DND-41 (cell line): ENCODE measurements around the gene EYS.

Experiments
- ATAC-seq: fragments of 200-7000 bp; cut with Tn5 transposase; 3 replicates; pipeline ENCODE4 v1.9.1; 2021; ENCODE audit warnings: low read depth; ENCODE audit not compliant: insufficient read depth
- DNase-seq: peaks from one replicate; pipeline ENCODE4 v3.0.0-alpha.2; 2020
- H2AFZ ChIP-seq: 2 replicates; pipeline ENCODE4 v1.6.0; 2012; ENCODE audit warnings: low read depth, low read length
- H3K27ac ChIP-seq: 2 replicates; pipeline ENCODE4 v1.5.1; 2012; ENCODE audit warnings: low read length, inconsistent platforms
- H3K27me3 ChIP-seq: fragments of 200-600 bp; sonication (generic); 2 replicates; pipeline ENCODE4 v1.6.0; 2012; ENCODE audit warnings: low read length, mild to moderate bottlenecking, inconsistent platforms; ENCODE audit not compliant: insufficient read depth, poor library complexity
- H3K36me3 ChIP-seq: 2 replicates; pipeline ENCODE4 v1.5.1; 2012; ENCODE audit warnings: low read length, inconsistent platforms; ENCODE audit not compliant: insufficient read depth
- H3K4me1 ChIP-seq: 2 replicates; pipeline ENCODE4 v1.5.1; 2012; ENCODE audit warnings: mild to moderate bottlenecking, low read length; ENCODE audit not compliant: insufficient read depth
- H3K4me2 ChIP-seq: 2 replicates; pipeline ENCODE4 v1.6.0; 2012; ENCODE audit warnings: mild to moderate bottlenecking, moderate library complexity, low read length, inconsistent platforms; ENCODE audit not compliant: insufficient read depth
- H3K4me3 ChIP-seq, 2 experiments: fragments of 200-600 bp in 1 of 2; shearing (Covaris generic) in 1 of 2; 2 replicates each; pipeline ENCODE4 v1.5.1; 2012 to 2016; ENCODE audit warnings: inconsistent platforms in 2 of 2, low read length in 2 of 2, mild to moderate bottlenecking in 2 of 2, low read depth in 1 of 2, moderate library complexity in 1 of 2
- H3K79me2 ChIP-seq: 2 replicates; pipeline ENCODE4 v1.6.0; 2012; ENCODE audit warnings: low read length, inconsistent platforms; ENCODE audit not compliant: insufficient read depth
- H3K9ac ChIP-seq: 2 replicates; pipeline ENCODE4 v1.6.0; 2012; ENCODE audit warnings: low read depth, mild to moderate bottlenecking, inconsistent platforms, low read length, moderate library complexity
- H3K9me3 ChIP-seq: 2 replicates; pipeline ENCODE4 v1.5.1; 2012; ENCODE audit warnings: low read length, moderate library complexity, mild to moderate bottlenecking, inconsistent platforms; ENCODE audit not compliant: insufficient read depth, severe bottlenecking
- H4K20me1 ChIP-seq: 2 replicates; pipeline ENCODE4 v1.6.0; 2012; ENCODE audit warnings: low read length; ENCODE audit not compliant: insufficient read depth
- CTCF ChIP-seq: IDR thresholded peaks from 2 replicates; pipeline ENCODE4 v1.5.1; 2012; ENCODE audit warnings: borderline replicate concordance, low read length, moderate library complexity, mild to moderate bottlenecking; ENCODE audit not compliant: poor library complexity, severe bottlenecking; ENCODE audit errors: extremely low read depth
- EZH2 ChIP-seq: IDR thresholded peaks from 3 replicates; pipeline ENCODE4 v1.6.1; 2012; ENCODE audit warnings: borderline replicate concordance, low read depth, mild to moderate bottlenecking, moderate library complexity, low read length, inconsistent platforms; ENCODE audit not compliant: severe bottlenecking

EYS gene

GRCh38 chr6:64930681-64931080 is 776.3 kb downstream of the EYS start:
- no peaks in the 10 kb centered on the region for H4K20me1 ChIP-seq
- H3K4me3 ChIP-seq = no peak overlapping the region
- H2AFZ ChIP-seq = no peak overlapping the region
- DNase-seq (no peak), ATAC-seq (no peak)
- H3K4me2 ChIP-seq = no peak overlapping the region
- H3K9me3 ChIP-seq = no peaks in the 10 kb centered on the region
- no peaks in the 10 kb centered on the region for H3K27me3 ChIP-seq
- no peak overlapping the region for H3K27ac ChIP-seq
- H3K79me2 ChIP-seq = no peaks in the 10 kb centered on the region
- H3K9ac ChIP-seq = no peak overlapping the region
- TF ChIP-seq EZH2 = no peak
- no peak for TF ChIP-seq CTCF
- H3K36me3 ChIP-seq = no peaks in the 10 kb centered on the region
- H3K4me1 ChIP-seq = no peaks in the 10 kb centered on the region

GRCh38 chr6:64926051-64926450 is 781.0 kb downstream of the EYS start:
- H3K27me3 ChIP-seq = no peaks in the 10 kb centered on the region
- no peak overlapping the region for H3K4me2 ChIP-seq
- H3K9ac ChIP-seq = no peak overlapping the region
- no peak overlapping the region for H3K27ac ChIP-seq
- H3K9me3 ChIP-seq = peaks cover 3% of the 10 kb centered on the region
- H3K79me2 ChIP-seq = no peaks in the 10 kb centered on the region
- H3K36me3 ChIP-seq = no peaks in the 10 kb centered on the region
- no peak for ATAC-seq
- H3K4me1 ChIP-seq = no peaks in the 10 kb centered on the region
- no peaks in the 10 kb centered on the region for H4K20me1 ChIP-seq
- no peak overlapping the region for H2AFZ ChIP-seq
- no peak for DNase-seq
- TF ChIP-seq EZH2 = no peak
- no peak for TF ChIP-seq CTCF
- no peak overlapping the region for H3K4me3 ChIP-seq

DNA sequence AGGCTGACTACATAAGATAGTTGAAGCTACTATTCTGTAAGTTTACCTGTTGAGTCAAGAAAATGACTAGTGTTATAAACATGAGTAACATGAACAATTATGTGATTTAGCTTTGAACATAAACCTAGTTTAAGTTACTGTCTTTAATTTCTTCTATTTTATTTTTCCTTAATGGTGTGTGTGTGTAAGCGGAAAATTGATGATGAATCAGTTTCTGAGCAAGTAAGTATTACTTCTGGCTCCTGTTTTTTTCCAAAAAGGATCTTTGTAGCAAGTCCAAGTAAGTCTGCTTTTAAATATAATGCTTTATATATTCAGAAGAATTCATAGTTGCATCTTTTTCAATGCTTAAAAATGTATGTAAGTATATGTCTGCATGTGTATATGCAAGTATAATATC is 786.8 kb downstream of the EYS start:
- H3K36me3 ChIP-seq = no peaks in the 10 kb centered on the region
- no peak for TF ChIP-seq CTCF
- no peak for TF ChIP-seq EZH2
- no peak for ATAC-seq

DNA sequence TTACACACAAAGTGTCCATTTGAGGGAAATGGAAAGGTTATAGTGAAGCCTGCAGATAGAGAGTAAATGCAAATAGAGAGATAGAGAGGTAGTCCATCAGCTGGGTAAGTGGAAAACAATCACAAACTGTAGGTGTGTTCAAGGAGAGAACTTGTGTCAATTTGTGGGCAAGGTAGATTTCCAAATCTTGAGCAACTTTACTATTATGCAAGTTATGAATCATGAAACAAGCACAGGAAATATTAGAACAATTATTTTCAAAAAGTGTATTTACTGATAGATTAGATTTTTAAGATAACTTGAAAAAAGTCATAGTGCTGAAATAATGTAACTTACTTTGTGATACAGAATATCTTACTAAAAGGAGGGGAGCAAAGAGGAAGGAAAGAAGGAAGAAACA is 792.9 kb downstream of the EYS start:
- Histone ChIP-seq H2AFZ (no peak overlapping the region), H3K9me3 (no peaks in the 10 kb centered on the region), H3K36me3 (no peaks in the 10 kb centered on the region), H3K4me1 (no peaks in the 10 kb centered on the region), H3K79me2 (no peaks in the 10 kb centered on the region), H3K4me3 (no peak overlapping the region), H3K27ac (no peak overlapping the region), H3K4me2 (no peak overlapping the region), H3K27me3 (no peaks in the 10 kb centered on the region), H3K9ac (no peak overlapping the region), H4K20me1 (no peaks in the 10 kb centered on the region)
- no peak for TF ChIP-seq EZH2
- no peak for TF ChIP-seq CTCF
- ATAC-seq = no peak
- no peak for DNase-seq

More for the DNA sequence above, 786.8 kb downstream of the EYS start:
- DNase-seq = no peak
- no peak overlapping the region for H2AFZ ChIP-seq
- peaks cover under 1% of the 10 kb centered on the region for H3K9me3 ChIP-seq
- H3K9ac ChIP-seq = no peak overlapping the region
- no peak overlapping the region for H3K4me2 ChIP-seq
- no peaks in the 10 kb centered on the region for H4K20me1 ChIP-seq
- no peaks in the 10 kb centered on the region for H3K27me3 ChIP-seq
- no peaks in the 10 kb centered on the region for H3K4me1 ChIP-seq
- H3K27ac ChIP-seq = no peak overlapping the region
- H3K4me3 ChIP-seq = no peak overlapping the region
- no peaks in the 10 kb centered on the region for H3K79me2 ChIP-seq
